ENCODE data around the gene ZNF423.

The ZNF423 gene

DNA sequence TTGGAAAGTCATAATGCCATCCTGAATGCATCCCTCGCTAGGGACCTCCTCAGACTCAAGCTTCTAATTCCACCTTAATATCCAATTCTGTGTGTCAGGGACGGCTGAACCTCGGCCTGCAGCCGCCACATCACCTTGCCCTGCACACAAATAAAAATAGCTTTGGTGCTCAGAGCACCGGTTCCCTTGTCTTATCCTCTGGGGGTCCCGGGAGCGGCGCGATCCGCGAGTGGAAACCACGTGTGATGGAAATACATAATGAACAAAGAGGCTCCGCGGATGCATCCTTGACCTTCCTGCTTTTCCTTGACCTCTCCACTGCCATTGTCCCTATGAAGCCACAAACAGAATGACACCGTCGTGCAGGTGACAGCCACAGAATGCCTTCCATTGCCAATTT is 143.4 kb downstream of the ZNF423 start:
- DNase-seq: no peak

DNA sequence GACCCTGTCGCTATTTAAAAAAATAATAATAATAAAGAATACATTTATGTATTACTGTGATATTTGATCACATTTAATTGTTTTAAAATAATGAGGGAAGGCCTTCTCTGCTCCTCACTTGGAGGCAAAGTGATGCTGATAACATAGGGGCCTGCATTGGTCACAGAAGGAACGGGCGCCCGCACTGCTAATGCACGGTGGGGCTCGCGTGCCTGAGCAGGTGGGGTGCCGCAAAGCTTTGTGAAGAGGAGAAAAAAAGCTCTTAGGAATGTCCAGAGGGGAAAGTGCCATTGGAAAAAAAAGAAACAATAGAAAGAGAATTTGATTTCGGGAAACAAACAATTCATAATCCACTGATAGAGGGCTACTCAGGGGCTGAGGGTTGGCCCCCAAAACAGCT is 143.8 kb downstream of the ZNF423 start:
- DNase-seq: no peak

DNA sequence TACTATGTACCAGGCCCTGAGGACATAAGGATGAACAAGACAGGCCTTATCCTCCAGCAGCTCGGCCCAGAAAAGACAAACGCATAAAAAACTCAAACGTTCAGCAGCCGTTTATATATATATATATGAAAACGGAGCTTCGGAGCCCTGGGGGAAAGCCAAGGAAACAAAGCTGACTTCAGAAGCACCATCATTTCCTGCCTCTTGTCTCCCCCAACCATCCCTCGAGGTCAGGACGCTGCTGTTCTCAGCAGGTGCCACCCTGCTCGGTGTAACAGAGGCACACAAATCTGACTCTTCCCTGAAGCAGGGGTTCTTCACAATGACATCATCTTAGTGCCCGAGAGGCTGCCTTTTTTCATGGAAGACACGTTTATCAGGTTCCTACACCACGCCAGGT is 146.9 kb downstream of the ZNF423 start:
- DNase-seq: no peak

DNA sequence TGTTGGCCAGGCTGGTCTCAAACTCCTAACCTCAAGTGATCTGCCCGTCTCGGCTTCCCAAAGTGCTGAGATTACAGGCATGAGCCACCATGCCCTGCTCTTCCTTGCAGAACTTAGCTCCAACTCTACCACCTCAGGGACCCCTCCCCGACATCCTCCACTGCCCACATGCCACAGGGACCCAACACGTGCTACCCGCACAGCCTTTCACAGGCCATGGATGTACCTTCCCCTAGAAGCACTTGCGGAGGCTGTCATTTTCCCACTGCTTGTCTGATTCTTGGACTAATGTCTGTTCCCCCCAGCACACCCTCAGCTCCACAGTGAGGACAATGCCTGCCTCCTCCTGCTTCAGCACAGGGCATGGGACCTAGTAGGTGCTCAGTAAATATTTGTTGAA is 147.4 kb downstream of the ZNF423 start:
- DNase-seq: no peak

DNA sequence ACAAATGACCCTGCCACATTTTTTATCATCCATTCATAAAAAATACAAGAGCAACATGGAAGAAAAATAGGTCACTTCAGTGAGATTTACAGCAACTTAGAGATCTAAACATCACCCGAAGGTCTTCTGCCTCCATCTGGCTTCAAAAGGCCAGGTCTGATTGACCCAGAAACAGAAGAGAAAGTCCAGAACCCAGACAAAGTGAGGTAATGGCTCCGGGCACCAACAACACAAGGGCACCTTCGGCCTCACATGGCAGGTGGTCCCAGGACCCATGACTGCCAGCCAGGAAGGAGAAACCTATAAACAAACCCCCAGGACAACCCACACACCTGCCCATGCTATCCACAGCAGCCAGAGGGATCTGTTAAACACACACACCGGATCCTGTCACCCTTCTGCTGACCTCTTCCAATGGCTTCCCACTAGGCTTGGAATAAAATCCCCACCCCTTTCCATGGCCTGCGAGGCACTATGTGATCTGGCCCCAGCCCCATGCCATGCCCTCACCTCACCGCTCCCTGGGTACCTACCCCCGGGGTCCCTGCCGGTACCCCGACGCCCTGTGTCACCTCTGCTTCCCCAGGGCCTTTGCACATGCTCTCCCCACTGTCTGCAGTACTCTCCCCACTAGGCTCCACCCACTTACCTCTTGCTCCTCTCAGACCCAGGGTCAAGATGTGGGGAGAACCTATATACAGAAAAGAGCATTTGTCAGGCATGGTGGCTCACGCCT is 149.1 kb downstream of the ZNF423 start:
- DNase-seq: no peak

DNA sequence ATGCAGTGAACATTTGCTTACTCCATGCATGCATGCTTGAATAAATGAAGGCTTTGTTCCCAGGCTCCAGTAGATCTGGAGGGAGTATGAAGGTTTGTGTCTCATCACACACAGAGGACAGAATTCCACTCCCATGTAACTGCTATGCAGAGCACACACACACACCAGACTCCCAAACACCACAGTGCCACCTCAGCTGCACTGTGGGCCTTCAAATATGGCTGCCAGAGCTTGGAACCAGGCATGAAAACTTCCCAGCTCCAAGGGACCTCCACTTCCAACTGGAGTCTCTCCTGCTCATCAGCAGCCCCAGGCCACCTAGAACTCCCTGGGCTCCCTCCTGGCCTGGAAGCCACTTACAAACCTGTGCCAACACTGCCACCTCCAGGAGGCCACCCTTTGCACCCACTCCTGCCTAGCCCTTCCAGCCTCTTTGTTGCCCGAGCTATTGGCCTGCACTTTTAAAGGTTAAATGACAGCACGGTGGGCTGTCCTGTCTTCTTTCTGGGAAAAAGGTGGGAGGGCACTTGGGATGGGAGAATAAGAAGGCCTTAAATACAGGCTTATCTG is 151.2 kb downstream of the ZNF423 start:
- no peak for DNase-seq

DNA sequence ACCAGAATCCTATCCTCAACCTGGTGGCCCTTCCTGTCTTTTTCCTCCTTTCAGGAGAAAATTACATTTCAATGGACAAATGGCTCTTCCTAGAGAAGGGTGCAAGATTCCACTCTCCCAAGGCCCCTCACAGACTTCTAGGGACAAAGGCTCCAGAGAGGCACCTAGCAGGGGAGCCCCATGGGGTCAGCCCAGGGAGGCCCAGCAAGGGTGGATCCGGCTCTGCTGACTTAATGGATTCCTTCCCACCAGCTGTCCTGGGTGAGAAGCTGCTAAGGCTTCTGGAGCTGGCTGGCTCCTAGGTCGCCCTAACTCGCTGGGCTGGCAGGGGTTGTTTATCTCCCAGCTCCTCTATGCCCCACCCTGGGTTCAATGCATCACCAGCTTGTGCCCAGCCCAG is 152.4 kb downstream of the ZNF423 start:
- DNase-seq: no peak

DNA sequence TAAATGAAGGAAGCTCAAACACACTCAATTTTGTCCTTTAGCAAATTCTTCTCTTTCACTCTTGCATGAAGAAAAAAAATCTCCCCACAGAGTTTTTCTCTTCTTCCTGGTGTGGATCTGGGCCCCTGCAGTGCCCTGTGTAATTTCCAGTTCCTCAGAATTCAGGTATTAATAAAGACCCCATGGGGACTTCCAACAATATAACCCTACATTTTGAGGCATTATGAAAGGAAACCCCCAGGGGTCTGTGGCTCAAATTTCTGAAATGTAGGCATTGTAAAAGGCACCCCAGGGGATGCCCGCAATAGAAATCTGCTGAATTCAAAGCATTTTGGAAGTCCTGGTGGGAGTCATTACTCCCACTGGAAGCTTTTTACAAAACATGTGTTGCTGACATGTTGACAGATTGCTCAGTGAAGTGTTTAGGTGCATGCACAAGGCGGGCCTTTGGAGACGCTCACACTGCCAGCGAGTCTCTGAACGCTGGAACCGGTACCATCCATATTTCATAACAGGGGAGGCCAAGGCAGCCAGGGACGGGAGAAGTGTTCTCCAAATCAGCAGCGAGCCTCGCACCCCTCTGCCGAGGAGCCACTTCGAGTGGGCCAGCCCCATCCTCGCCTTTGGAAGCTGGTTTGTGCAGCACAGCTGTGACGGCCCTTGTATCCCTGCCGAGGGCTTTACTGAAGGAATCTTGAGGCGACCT is 154.0 kb downstream of the ZNF423 start:
- DNase-seq: no peak

DNA sequence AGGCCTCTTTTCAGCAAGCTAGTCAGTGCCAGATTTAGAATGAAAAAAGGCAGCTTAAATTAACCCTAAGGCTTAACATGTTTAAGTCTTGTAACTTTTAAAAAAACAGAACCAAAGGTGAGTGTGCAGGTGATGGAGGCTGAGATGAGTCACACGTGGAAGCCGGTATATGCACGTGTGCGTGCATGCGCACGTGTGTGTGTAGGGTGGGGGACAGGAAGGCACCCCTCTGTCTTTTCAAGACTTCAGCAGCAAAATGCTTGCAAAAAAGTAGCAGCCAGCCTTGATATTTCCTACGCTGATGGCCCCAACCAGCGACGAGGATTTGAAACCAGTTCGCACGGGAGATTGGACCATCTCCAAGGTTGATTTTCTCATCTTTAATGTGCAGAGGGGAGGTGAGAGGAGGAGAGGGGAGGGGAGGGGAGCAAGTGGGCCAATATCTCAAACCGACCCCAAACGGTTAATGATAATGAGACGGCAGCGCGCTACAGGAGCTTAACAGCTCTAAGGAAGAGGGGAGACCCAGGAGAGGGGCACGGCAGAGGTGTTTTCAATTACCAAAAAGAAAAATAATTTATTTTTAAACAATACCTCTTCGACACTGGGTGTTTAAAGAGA is 154.7 kb downstream of the ZNF423 start:
- no peak for DNase-seq

DNA sequence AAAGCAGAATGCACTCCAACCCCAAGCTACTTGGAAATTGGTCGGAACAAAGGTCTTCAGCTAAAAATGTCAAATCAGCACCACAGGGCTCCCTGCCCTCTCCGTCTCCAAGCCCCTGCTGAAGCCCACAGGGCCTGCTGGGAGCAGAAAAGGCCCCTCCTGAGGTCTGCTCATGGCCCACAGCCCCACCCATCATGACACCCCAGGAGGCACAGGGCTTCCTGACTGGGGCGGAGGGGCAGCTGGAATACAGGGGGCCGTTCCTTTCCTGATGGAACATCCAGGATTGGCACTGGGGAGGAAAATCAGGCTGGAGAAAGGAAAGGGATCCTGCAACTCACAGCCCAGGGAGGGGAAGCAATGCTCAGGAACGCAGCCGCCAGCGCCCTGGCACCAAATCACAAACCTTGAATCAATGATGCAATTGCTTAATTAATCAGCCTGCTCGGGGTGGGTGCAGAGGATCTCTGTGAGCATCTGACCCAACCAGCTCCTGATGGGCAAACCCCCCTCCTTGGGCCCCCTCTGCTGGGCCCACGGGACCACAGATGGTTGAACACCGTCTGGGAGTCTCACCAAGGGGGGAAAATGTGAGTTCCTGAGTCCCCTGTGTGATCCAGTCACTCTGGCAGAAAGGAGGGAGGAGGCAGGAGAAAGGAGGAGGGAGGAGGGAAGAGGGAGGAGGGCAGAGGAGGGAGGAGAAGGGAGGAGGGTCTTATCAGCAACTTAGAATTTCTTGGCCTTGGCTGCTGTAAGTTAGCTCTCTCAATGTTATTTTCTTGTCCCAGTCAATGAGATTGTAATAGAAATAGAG is 155.5 kb downstream of the ZNF423 start:
- DNase-seq: no peak

DNA sequence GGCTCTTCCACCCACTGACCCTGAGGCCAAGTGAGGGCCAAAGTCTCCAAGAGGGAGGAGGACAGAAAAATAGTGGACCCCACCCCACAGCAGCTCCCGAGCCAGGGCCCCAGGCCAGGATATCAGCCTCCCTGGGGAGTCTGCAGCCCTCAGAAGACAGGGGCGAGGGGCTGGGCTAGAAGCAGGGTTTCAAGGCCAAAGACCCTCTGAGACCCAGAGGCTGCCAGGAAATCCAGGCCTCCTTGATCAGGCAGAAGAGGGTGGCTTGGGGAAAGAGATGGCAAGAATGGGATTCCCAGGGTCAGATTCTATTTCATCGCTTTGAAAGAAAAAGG is 156.1 kb downstream of the ZNF423 start:
- no peak for DNase-seq

DNA sequence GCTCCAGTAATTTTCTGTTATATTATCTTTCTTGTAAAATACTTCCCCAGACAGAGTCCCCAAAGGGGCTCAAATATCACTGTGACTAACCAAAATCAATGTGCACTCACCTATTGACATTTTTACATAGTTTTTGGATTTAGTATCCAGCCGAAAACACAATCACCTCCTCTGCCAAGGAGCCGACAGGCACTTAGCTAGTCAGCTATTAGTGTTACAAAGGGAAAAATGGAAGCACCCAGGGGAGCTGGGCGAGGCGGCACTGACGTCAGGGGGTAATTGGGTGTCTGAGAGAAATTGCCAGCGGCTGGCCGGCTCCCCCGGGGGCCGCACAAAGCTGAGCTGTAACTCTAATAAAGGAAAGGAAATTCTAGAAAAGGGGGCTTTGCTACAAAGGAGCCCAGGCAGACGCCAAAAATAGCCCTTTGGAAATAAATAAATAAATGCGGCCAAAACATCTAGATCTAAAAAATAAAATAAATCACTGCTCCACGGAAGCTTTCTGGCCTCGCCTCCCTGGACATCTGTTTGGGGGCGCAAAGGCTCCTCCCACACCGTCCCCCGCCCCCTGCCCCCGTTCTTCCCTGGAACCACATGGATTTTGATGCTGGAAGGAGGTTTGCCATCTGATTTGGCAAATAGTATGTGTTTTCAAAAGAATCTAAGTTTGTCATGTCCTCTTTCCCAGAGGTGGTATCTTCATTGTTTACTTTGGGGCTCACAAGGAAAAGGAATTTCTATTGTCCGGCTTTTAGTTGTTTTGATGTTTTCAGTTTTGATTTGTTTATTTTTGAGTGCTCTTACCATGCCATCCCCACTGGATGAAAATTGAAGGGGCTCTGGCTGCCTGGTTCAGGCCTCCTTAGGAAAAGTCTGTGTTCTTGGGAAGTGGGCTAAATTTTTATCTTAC is 156.7 kb downstream of the ZNF423 start:
- no peak for DNase-seq

DNA sequence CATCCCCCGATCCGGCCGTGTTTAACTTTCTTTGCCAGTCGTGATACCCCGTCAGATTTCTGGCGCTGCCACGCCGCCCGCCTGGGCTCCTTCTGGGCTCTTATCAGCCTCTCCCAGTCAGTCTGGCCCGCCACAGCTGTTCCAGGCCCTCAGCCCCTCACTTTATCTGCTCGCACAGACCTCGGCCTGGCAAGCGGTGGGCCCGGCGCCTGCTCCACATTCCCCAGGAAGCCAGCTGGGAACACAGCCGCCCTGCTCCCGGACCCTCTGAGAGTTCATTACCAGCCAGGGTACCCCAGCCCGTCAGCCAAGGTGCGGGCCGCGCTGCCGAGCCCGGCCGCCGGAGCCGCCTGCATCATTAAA is 157.5 kb downstream of the ZNF423 start:
- DNase-seq: no peak

DNA sequence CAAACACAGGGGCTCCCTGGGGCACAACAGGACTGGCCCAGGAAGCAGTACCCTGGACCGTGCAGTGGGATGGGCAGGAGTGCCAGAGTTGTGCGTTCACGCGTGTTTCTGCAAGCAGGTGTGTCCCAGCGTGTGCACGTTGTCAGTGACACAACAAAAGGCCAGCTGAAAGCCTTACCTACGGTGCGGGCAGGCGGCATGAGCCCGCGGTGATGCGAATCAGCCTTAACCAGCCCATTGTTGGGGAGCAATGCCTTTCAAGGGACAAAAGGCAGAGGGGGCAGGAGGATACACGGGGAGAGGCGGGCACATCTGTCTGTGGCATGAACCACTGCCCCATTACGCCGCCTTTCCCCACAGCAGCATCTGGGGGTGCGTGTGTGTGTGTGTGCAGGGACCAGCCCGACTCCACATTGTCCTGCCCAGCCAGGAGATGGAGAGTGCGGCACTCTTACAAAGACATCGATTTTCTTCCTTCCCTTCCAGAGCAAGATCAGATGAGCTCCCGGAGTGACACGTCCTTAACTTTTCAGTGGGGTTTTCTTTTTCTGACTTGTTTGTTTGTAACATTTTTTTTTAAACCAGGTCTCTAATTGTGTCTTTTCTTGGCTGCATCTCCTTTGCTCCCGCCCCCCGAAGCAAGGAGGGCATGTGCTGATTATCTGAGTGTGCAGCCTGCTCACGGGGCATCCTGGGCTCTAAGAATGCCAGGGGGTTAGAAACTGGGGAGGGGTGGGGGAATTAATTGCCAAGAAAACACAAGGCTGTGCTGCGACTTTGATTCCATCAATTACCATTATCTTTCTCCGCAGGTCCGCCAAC is 158.1 kb downstream of the ZNF423 start:
- no peak for DNase-seq

DNA sequence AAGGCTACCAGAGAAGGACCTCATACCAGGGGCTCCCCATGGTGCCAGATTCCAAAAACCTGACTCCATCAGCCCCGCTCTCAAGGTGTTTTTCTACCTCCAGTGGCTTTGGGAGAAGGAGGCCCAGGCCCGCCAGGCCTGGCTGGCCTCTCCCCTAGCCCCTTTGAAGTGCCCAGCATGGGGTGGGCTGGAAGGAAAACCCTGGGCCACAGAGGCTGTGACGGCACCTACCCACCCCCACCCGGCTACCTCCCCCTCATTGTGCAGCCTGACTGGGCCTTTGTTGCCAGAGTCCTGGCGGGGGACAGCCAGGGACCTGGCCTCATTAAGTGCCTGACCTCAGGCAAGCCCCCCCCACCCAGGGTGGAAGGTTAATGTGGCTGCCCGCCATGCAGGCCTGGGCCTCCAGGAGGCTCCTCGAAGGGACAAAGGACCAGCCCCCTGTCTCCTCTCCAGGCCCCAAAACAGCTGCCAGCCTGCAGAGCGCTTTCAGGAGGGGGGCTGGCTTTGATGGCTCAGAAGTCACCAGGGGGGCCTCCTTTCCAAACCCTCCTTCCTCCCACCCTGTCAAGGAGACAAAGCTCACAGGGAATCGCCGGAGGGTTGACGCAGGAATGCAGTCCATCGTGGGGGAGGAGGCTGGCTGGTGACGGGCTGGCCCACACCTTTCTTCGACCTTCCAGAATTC is 159.4 kb downstream of the ZNF423 start:
- no peak for DNase-seq

DNA sequence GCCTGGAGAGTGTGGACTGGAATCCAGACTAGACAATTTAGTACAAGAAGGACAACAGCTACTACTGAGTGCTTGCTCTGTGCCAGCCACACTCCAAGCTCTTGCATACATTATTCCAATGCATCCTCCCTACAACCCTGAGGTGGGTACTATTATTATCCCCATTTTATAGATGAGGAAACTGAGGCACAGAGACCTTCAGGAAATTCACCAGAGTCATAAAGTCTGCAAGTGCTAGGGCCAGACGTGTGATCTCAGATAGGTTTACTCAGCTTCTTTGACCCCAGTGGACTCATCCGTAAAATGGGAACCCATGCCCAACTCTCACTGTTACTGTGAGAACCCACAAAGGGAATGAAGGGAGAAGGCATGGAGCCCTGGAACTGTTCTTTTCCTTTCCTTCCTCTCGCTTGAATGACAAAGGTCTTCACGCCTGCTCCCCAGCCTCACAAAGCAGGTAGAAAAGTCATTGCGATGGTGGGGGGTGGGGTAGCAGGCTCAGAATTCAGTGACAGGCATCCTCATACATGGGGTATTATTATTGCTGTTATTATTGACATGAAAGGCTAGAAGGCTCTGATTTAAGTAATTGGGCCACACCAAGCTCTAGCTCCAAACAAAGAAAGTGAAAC is 160.0 kb downstream of the ZNF423 start:
- DNase-seq: no peak

DNA sequence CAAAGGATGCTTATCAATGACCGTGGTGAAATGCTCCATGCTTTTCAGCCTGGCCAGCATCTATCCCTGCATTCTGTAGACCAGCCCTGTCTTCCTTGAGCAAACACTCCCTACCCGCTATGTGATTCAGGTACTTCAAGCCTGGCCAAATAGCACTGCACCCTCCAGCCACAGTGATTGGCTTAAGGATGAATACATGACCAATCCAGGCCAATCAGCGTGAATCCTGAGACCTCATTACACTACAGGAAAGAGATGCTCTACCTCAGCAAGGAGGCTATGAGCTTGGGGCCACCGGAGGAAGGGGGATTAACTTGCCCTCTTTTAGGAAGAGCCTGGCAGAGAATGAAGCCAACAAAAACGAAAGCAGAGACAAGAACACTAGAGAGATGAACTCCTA is 162.5 kb downstream of the ZNF423 start:
- DNase-seq: no peak

DNA sequence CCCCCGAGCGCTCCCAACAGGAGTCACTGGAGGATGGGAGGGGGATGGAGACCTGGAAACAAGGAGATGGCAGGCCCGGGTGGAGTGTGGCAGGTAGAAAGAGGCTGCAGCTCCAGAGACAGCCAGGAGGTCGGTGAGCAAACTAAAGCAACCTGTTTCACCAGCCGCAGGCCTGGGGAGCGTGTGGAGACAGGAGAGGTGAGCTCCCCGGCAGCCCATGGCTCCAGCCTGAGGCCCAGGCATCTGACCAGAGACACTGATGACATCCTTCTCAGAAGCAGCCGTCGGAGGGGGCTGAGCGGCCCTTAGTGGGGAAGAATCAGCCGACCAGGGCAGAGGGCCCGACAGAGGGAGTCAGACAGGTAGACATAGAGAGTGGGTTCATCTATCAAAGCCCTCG is 165.1 kb downstream of the ZNF423 start:
- no peak for DNase-seq

DNA sequence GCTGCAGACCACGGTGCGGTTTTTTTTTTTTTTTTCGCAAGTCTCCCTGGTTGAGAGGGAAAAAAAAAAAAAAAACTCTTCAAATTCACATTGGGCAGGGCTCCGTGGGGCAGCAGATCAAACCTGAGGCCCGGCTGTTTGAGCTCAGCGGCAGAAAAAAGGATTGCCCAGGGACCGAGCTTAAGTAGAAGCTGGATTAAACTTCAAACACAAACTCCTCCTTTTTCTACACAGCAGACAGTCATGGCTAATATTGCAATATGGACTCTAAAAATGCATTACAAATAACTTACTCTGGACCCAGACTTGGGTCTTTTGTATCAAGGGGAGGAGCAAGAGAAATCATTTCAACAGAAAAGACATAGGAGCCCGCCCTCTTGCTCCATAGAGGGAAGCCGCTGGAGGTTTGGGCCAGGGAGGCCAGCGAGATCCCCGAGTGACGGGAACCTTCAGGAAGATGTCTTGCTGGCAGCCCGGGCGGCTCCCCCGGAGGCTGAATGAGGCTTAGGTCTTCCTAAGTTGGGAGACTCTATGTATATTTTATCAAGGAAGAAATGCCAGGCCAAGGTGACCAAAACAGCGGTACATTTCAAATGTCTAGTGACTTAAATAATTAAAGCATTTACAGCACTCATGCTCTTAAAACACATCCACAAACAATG is 167.7 kb downstream of the ZNF423 start:
- DNase-seq: no peak

Measured in stimulated activated CD4-positive, alpha-beta T cell treated with anti-CD3 and anti-CD28 coated beads, Interleukin-15, amount 100 ng/mL, for 24 hours (primary cell).